ENCODE results near the gene PDE4D. TPM values are rescaled to one million over a fixed set of nuclear protein-coding genes. Genes with fewer than 3 reads are reported as not detected.
"Not testable (repeated sequence)": the region's sequence is repeated elsewhere in the genome, so short reads cannot be mapped to it uniquely, and the experiment has no call there.

The PDE4D gene
- total RNA-seq, 2 experiments from 2014 or later, result 68.5 to 69.8 TPM

- H3K27ac Mint-ChIP-seq, result no peak overlapping the region
- ChIA-PET POLR2A (no interaction called here), CTCF (interaction anchor here (0.6 kb wide), 1 partner anchor 176 kb away, joined by 3 read pairs; no protein-coding TSS in a partner anchor)
- DNase-seq, result no peak
- intact Hi-C loops (cut with DNase I, micrococcal nuclease), result no loop called here
- peaks cover 17% of the 10 kb centered on the region for H3K27me3 Mint-ChIP-seq
- ATAC-seq, result no peak
- no peaks in the 10 kb centered on the region for H3K36me3 Mint-ChIP-seq (ENCODE audit: low read depth)
- H3K4me1 Mint-ChIP-seq, result peaks cover 6% of the 10 kb centered on the region
- H3K9me3 Mint-ChIP-seq (ENCODE audit: low read depth), result no peaks in the 10 kb centered on the region
- no peak overlapping the region for H3K4me3 Mint-ChIP-seq
Observed at GRCh38 chr5:59596586-59597350, 296.8 kb downstream of the PDE4D start.

- H3K4me3 Mint-ChIP-seq; intact Hi-C loops (cut with DNase I, micrococcal nuclease); H3K9me3 Mint-ChIP-seq (ENCODE audit: low read depth); H3K27ac Mint-ChIP-seq; ATAC-seq; CTCF ChIA-PET; DNase-seq; H3K36me3 Mint-ChIP-seq (ENCODE audit: low read depth); POLR2A ChIA-PET: not testable (repeated sequence)
- H3K27me3 Mint-ChIP-seq, result peaks cover 12% of the 10 kb centered on the region
- peaks cover 11% of the 10 kb centered on the region for H3K4me1 Mint-ChIP-seq
Observed at GRCh38 chr5:59594118-59594517, 299.4 kb downstream of the PDE4D start.

- Mint-ChIP-seq H3K4me1 (peaks cover 11% of the 10 kb centered on the region), H3K36me3 (ENCODE audit: low read depth) (no peaks in the 10 kb centered on the region), H3K27ac (no peak overlapping the region), H3K27me3 (peaks cover 12% of the 10 kb centered on the region), H3K4me3 (no peak overlapping the region), H3K9me3 (ENCODE audit: low read depth) (no peaks in the 10 kb centered on the region)
- ATAC-seq, result no peak
- CTCF ChIA-PET, result no interaction called here
- no peak for DNase-seq
- POLR2A ChIA-PET, result interaction anchor here (0.6 kb wide), 1 partner anchor 110 kb away, joined by 4 read pairs; no protein-coding TSS in a partner anchor
- intact Hi-C loops (cut with DNase I, micrococcal nuclease), result no loop called here
Observed at GRCh38 chr5:59593439-59594007, 300.0 kb downstream of the PDE4D start.

- intact Hi-C loops (cut with DNase I, micrococcal nuclease), result no loop called here
- ATAC-seq (no peak), DNase-seq (peak; percentile 7)
- H3K27me3 Mint-ChIP-seq, result peaks cover 18% of the 10 kb centered on the region
- POLR2A ChIA-PET, result no interaction called here
- CTCF ChIA-PET, result interaction anchor here (0.6 kb wide), 2 partner anchors 13 to 60 kb away, joined by 3 read pairs; no protein-coding TSS in a partner anchor
- H3K4me1 Mint-ChIP-seq, result peaks cover 9% of the 10 kb centered on the region
- no peaks in the 10 kb centered on the region for H3K9me3 Mint-ChIP-seq (ENCODE audit: low read depth)
- H3K36me3 Mint-ChIP-seq (ENCODE audit: low read depth), result no peaks in the 10 kb centered on the region
- no peak overlapping the region for H3K27ac Mint-ChIP-seq
- H3K4me3 Mint-ChIP-seq, result no peak overlapping the region
Observed at GRCh38 chr5:59592101-59592500, 301.4 kb downstream of the PDE4D start.

GRCh38 chr5:59591162-59591561 is 302.4 kb downstream of the PDE4D start:
- H3K27ac Mint-ChIP-seq, result no peak overlapping the region
- POLR2A ChIA-PET, result no interaction called here

GRCh38 chr5:59588922-59589321 is 304.6 kb downstream of the PDE4D start:
- POLR2A ChIA-PET, result no interaction called here
- DNase-seq, result no peak
- peaks cover 9% of the 10 kb centered on the region for H3K4me1 Mint-ChIP-seq
- ATAC-seq, result peak; percentile 33
- H3K27ac Mint-ChIP-seq, result no peak overlapping the region
- H3K27me3 Mint-ChIP-seq, result peaks cover 24% of the 10 kb centered on the region
- H3K9me3 Mint-ChIP-seq (ENCODE audit: low read depth), result no peaks in the 10 kb centered on the region
- no peaks in the 10 kb centered on the region for H3K36me3 Mint-ChIP-seq (ENCODE audit: low read depth)
- intact Hi-C loops (cut with DNase I, micrococcal nuclease), result loop anchor here in 1 of 2 experiments (2.0 kb wide), 1 partner anchor 20 kb away; no protein-coding TSS in a partner anchor
- CTCF ChIA-PET, result no interaction called here
- no peak overlapping the region for H3K4me3 Mint-ChIP-seq

More at GRCh38 chr5:59591162-59591561, 302.4 kb downstream of the PDE4D start:
- Mint-ChIP-seq H3K27me3 (peaks cover 24% of the 10 kb centered on the region), H3K36me3 (ENCODE audit: low read depth) (no peaks in the 10 kb centered on the region), H3K9me3 (ENCODE audit: low read depth) (no peaks in the 10 kb centered on the region), H3K4me1 (peaks cover 9% of the 10 kb centered on the region), H3K4me3 (no peak overlapping the region)
- CTCF ChIA-PET, result interaction anchor here (0.6 to 1.0 kb wide), 2 partner anchors 22 to 404 kb away, joined by 3 read pairs; no protein-coding TSS in a partner anchor
- intact Hi-C loops (cut with DNase I, micrococcal nuclease), result loop anchor here in 1 of 2 experiments (1.0 kb wide), 2 partner anchors 18 to 107 kb away; no protein-coding TSS in a partner anchor
- peak; percentile 99 for ATAC-seq
- DNase-seq, result no peak

GRCh38 chr5:59587489-59588337 is 305.8 kb downstream of the PDE4D start:
- Mint-ChIP-seq H3K36me3 (ENCODE audit: low read depth) (no peaks in the 10 kb centered on the region), H3K4me3 (no peak overlapping the region), H3K27ac (no peak overlapping the region), H3K4me1 (peaks cover 9% of the 10 kb centered on the region), H3K9me3 (ENCODE audit: low read depth) (no peaks in the 10 kb centered on the region), H3K27me3 (peaks cover 21% of the 10 kb centered on the region)
- intact Hi-C loops (cut with DNase I, micrococcal nuclease), result loop anchor here in 1 of 2 experiments (2.0 kb wide), 1 partner anchor 21 kb away; no protein-coding TSS in a partner anchor
- DNase-seq, result peak; percentile 15
- POLR2A ChIA-PET, result no interaction called here
- ATAC-seq, result no peak
- CTCF ChIA-PET, result no interaction called here

GRCh38 chr5:59586841-59587240 is 306.7 kb downstream of the PDE4D start:
- Mint-ChIP-seq H3K9me3 (ENCODE audit: low read depth) (no peaks in the 10 kb centered on the region), H3K27ac (no peak overlapping the region), H3K36me3 (ENCODE audit: low read depth) (no peaks in the 10 kb centered on the region), H3K4me3 (no peak overlapping the region), H3K27me3 (peaks cover 19% of the 10 kb centered on the region), H3K4me1 (peaks cover 5% of the 10 kb centered on the region)
- no peak for ATAC-seq
- DNase-seq, result no peak
- CTCF ChIA-PET, result no interaction called here
- intact Hi-C loops (cut with DNase I, micrococcal nuclease), result no loop called here
- POLR2A ChIA-PET, result no interaction called here

GRCh38 chr5:59584858-59585846 is 308.4 kb downstream of the PDE4D start:
- intact Hi-C loops (cut with DNase I, micrococcal nuclease), result no loop called here
- ATAC-seq (no peak), DNase-seq (no peak)
- H3K27ac Mint-ChIP-seq, result no peak overlapping the region
- no peaks in the 10 kb centered on the region for H3K36me3 Mint-ChIP-seq (ENCODE audit: low read depth)
- H3K27me3 Mint-ChIP-seq, result peaks cover 22% of the 10 kb centered on the region
- ChIA-PET CTCF (no interaction called here), POLR2A (no interaction called here)
- H3K4me1 Mint-ChIP-seq, result no peaks in the 10 kb centered on the region
- no peak overlapping the region for H3K4me3 Mint-ChIP-seq
- H3K9me3 Mint-ChIP-seq (ENCODE audit: low read depth), result no peaks in the 10 kb centered on the region

GRCh38 chr5:59583810-59584562 is 309.5 kb downstream of the PDE4D start:
- no peak for DNase-seq
- intact Hi-C loops (cut with DNase I, micrococcal nuclease), result no loop called here
- ChIA-PET POLR2A (no interaction called here), CTCF (interaction anchor here (0.9 kb wide), 1 partner anchor 78 kb away, joined by 3 read pairs; no protein-coding TSS in a partner anchor)
- Mint-ChIP-seq H3K4me3 (no peak overlapping the region), H3K27me3 (peaks cover 21% of the 10 kb centered on the region), H3K36me3 (ENCODE audit: low read depth) (no peaks in the 10 kb centered on the region), H3K27ac (no peak overlapping the region), H3K9me3 (ENCODE audit: low read depth) (no peaks in the 10 kb centered on the region), H3K4me1 (no peaks in the 10 kb centered on the region)
- ATAC-seq, result no peak

Measured in activated CD4-positive, alpha-beta T cell treated with anti-CD3 and anti-CD28 coated beads for 36 hours (primary cell).